HG03066 (cell line): ENCODE data around the gene ARF6.
"Not testable (repeated sequence)": the region's sequence is repeated elsewhere in the genome, so short reads cannot be mapped to it uniquely, and the experiment has no call there.

Source experiments
- ATAC-seq: cut with Tn5 transposase; IDR thresholded peaks from one replicate; pipeline ENCODE4 v1.9.1; 2021; ENCODE audit warnings: low read depth; ENCODE audit not compliant: unreplicated experiment

ARF6 gene

GRCh38 chr14:49936246-49936645, 43.4 kb downstream of the ARF6 start:
- not testable (repeated sequence) for ATAC-seq

GRCh38 chr14:49936882-49937281, 44.0 kb downstream of the ARF6 start:
- ATAC-seq, result not testable (repeated sequence)

- not testable (repeated sequence) for ATAC-seq
Measured at GRCh38 chr14:49939215-49939614, 46.3 kb downstream of the ARF6 start.

GRCh38 chr14:49939884-49940510, 47.1 kb downstream of the ARF6 start:
- ATAC-seq, result no peak

- ATAC-seq, result no peak
Measured at GRCh38 chr14:49940808-49941421, 48.0 kb downstream of the ARF6 start.

- ATAC-seq, result no peak
Measured at GRCh38 chr14:49942090-49942489, 49.2 kb downstream of the ARF6 start.

GRCh38 chr14:49944501-49944900, 51.6 kb downstream of the ARF6 start:
- ATAC-seq, result no peak

- no peak for ATAC-seq
Measured at GRCh38 chr14:49945448-49946319, 52.8 kb downstream of the ARF6 start.
